IMR-90 (cell line): ENCODE measurements around the gene FLRT1.

Source experiments
- BHLHE40 ChIP-seq: fragments of 150-350 bp; IDR thresholded peaks from 2 replicates; pipeline ENCODE4 v1.6.1; 2016; ENCODE audit warnings: mild to moderate bottlenecking, low read depth, low read length
- CTCF ChIP-seq: conservative IDR thresholded peaks from 2 replicates; pipeline ENCODE4 v1.5.1; 2012; ENCODE audit warnings: mild to moderate bottlenecking, low read depth, low read length, improper control_type of control experiment
- FOS ChIP-seq: fragments of 150-350 bp; IDR thresholded peaks from 2 replicates; pipeline ENCODE4 v1.6.1; 2016; ENCODE audit warnings: low read depth, low read length
- MAZ ChIP-seq: IDR thresholded peaks from 2 replicates; pipeline ENCODE4 v1.6.1; 2012; ENCODE audit warnings: low read depth, mild to moderate bottlenecking, low read length, improper control_type of control experiment, moderate library complexity, borderline replicate concordance
- NFE2L2 ChIP-seq: fragments of 150-350 bp; IDR thresholded peaks from 2 replicates; pipeline ENCODE4 v1.6.1; 2016; ENCODE audit warnings: low read depth, mild to moderate bottlenecking, low read length
- POLR2A ChIP-seq: IDR thresholded peaks from 2 replicates; pipeline ENCODE4 v1.6.1; 2012; ENCODE audit warnings: mild to moderate bottlenecking, low read depth, low read length
- RAD21 ChIP-seq: IDR thresholded peaks from 2 replicates; pipeline ENCODE4 v1.6.1; 2012; ENCODE audit warnings: low read length, improper control_type of control experiment
- RCOR1 ChIP-seq: IDR thresholded peaks from 2 replicates; pipeline ENCODE4 v1.6.1; 2012; ENCODE audit warnings: mild to moderate bottlenecking, low read length, improper control_type of control experiment; ENCODE audit not compliant: insufficient replicate concordance
- SMC3 ChIP-seq: fragments of 150-350 bp; IDR thresholded peaks from 2 replicates; pipeline ENCODE4 v1.6.1; 2016; ENCODE audit warnings: low read depth, mild to moderate bottlenecking, antibody characterized with exemption, low read length, moderate library complexity
- USF2 ChIP-seq: fragments of 150-350 bp; IDR thresholded peaks from 2 replicates; pipeline ENCODE4 v1.6.1; 2017; ENCODE audit warnings: mild to moderate bottlenecking, antibody characterized with exemption, low read length, low read depth

GRCh38 chr11:63993993-63994392 is 41.7 kb upstream of the FLRT1 start:
- TF ChIP-seq CTCF = no peak
- TF ChIP-seq POLR2A = no peak
- TF ChIP-seq SMC3 = no peak
- no peak for TF ChIP-seq RCOR1
- TF ChIP-seq USF2 = no peak
- no peak for TF ChIP-seq NFE2L2
- TF ChIP-seq MAZ = no peak
- TF ChIP-seq FOS = no peak
- TF ChIP-seq BHLHE40 = no peak
- no peak for TF ChIP-seq RAD21
